ENCODE measurements around the gene GRM1. TPM values are rescaled to one million over a fixed set of nuclear protein-coding genes. Genes with fewer than 3 reads are reported as not detected.

Gene GRM1
- total and polyA plus RNA-seq, 4 donors: 3.3 to 12.2 (median 7.7) TPM

DNA sequence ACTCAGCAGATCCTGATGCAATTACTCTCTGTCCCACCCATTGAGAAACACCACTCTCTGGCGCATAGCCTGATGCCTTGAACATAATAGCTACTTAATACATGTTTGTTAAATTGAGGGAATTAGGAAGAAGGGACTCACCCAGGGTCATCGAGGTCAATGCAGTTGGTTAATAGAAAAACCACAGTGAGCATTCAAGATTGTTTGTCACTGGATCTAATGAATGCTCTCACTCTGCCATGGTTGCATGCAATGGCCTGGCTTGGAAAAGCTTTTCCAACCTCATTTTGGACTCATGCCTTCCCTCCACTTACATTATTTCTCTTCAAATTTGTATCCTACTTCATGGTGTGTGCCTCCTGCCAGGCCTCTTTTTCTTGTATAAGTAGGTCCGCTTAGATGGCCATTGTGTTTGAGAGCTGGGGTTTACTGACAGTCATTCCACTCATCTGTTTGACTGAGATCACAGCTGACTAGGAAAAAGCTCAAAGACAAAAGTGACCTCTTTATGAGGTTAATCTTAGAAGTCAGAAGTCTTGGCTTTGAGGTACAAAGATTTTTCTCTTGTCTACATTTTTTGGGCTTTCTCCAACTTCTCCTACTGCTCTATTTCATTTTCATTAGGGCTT lies 360.0 kb downstream of the GRM1 start:
- peaks cover 3% of the 10 kb centered on the region for H3K27me3 ChIP-seq (ENCODE audit: control insufficient read depth, insufficient read depth, low read length)
- WGBS (ENCODE audit: insufficient coverage): 63% methylated on average over 1 of the region's 3 CpGs
- no peaks in the 10 kb centered on the region for H3K36me3 ChIP-seq (ENCODE audit: control insufficient read depth, insufficient read depth, low read length)
- H3K9me3 ChIP-seq (ENCODE audit: control insufficient read depth, insufficient read depth, low read length): no peaks in the 10 kb centered on the region
- no peak overlapping the region for H3K4me3 ChIP-seq (ENCODE audit: low read depth, low read length)
- no peaks in the 10 kb centered on the region for H3K4me1 ChIP-seq (ENCODE audit: control insufficient read depth, insufficient read depth, low read length)
- no peak overlapping the region for H3K27ac ChIP-seq (ENCODE audit: low read depth, low read length)
- peak in 2 of 6 donors; percentile 27 to 55 for DNase-seq (ENCODE audit: low read depth in 4 of 6, low spot score in 6 of 6)

DNA sequence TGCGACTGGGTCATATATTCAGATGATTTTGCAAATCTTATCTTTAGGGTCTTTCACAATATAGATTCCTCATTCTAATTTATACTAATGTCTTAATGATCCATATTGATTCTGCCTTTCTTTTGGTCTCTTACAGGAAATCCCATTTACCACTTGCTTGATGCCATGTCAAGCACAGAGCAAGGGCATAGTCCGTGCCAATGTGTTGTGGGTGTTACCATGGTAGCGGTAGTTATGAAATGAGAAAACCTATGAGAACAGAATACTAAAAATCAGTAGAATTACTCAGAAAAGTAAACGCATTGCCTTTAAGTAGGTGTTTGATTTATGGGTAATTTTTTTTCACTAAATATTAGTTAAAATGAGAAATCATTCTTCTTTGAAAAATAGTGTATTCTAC lies 360.9 kb downstream of the GRM1 start:
- H3K36me3 ChIP-seq (ENCODE audit: control insufficient read depth, insufficient read depth, low read length): no peaks in the 10 kb centered on the region
- H3K4me1 ChIP-seq (ENCODE audit: control insufficient read depth, insufficient read depth, low read length): no peaks in the 10 kb centered on the region
- peak in 2 of 6 donors; percentile 12 to 20 for DNase-seq (ENCODE audit: low read depth in 4 of 6, low spot score in 6 of 6)
- WGBS (ENCODE audit: insufficient coverage): no CpG with 5 or more reads among the region's 4 CpGs
- H3K27me3 ChIP-seq (ENCODE audit: control insufficient read depth, insufficient read depth, low read length): no peaks in the 10 kb centered on the region
- no peaks in the 10 kb centered on the region for H3K9me3 ChIP-seq (ENCODE audit: control insufficient read depth, insufficient read depth, low read length)
- H3K4me3 ChIP-seq (ENCODE audit: low read depth, low read length): no peak overlapping the region
- H3K27ac ChIP-seq (ENCODE audit: low read depth, low read length): no peak overlapping the region

DNA sequence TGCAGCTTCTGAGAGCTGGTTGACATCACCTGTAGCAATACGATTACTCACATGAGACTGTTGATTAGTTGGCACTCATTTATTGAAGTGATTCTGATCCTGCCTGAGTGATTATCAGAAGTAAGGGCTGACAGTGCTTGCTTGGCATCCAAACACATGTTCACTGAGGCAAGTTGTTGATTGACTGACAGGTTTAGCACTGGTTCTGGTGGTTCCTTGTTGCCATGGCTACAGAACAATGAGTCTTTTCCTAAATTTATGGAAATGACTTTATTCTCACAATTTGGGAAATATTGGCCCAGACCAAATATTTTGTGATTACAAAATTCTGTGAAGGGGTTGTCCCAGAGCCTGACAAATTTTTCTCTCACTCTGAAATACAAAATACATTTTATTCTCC lies 368.8 kb downstream of the GRM1 start:
- H3K27me3 ChIP-seq (ENCODE audit: control insufficient read depth, insufficient read depth, low read length): no peaks in the 10 kb centered on the region
- no CpG with 5 or more reads among the region's 1 CpG for WGBS (ENCODE audit: insufficient coverage)
- H3K36me3 ChIP-seq (ENCODE audit: control insufficient read depth, insufficient read depth, low read length): no peaks in the 10 kb centered on the region
- H3K4me3 ChIP-seq (ENCODE audit: low read depth, low read length): no peak overlapping the region
- no peaks in the 10 kb centered on the region for H3K9me3 ChIP-seq (ENCODE audit: control insufficient read depth, insufficient read depth, low read length)
- no peak overlapping the region for H3K27ac ChIP-seq (ENCODE audit: low read depth, low read length)
- peak in 1 of 6 donors; percentile 17 for DNase-seq (ENCODE audit: low read depth in 4 of 6, low spot score in 6 of 6)
- H3K4me1 ChIP-seq (ENCODE audit: control insufficient read depth, insufficient read depth, low read length): no peaks in the 10 kb centered on the region

DNA sequence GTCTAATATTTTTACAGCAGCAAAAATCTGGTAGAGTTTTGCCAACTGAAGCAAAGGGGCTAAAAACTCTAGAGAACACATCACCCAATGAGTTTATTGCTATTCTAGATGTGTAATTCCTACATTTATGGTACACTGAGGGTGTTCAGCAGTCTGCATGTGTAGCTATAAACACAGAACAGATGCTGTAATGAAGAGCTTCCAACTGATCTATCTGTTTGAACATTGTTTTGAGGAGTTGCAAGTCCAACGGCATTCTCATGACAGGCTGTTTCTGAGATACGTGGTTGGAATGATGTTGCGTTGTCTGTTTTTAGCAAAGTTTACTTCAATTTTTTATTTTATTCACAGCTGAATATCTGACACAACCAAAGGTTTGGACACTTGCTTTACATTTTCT lies 373.6 kb downstream of the GRM1 start:
- H3K4me3 ChIP-seq (ENCODE audit: low read depth, low read length): no peak overlapping the region
- H3K27ac ChIP-seq (ENCODE audit: low read depth, low read length): no peak overlapping the region
- WGBS (ENCODE audit: insufficient coverage): no CpG with 5 or more reads among the region's 3 CpGs
- H3K4me1 ChIP-seq (ENCODE audit: control insufficient read depth, insufficient read depth, low read length): no peaks in the 10 kb centered on the region
- H3K9me3 ChIP-seq (ENCODE audit: control insufficient read depth, insufficient read depth, low read length): no peaks in the 10 kb centered on the region
- no peaks in the 10 kb centered on the region for H3K36me3 ChIP-seq (ENCODE audit: control insufficient read depth, insufficient read depth, low read length)
- H3K27me3 ChIP-seq (ENCODE audit: control insufficient read depth, insufficient read depth, low read length): no peaks in the 10 kb centered on the region
- peak in 2 of 6 donors; percentile 47 to 78 for DNase-seq (ENCODE audit: low read depth in 4 of 6, low spot score in 6 of 6)

DNA sequence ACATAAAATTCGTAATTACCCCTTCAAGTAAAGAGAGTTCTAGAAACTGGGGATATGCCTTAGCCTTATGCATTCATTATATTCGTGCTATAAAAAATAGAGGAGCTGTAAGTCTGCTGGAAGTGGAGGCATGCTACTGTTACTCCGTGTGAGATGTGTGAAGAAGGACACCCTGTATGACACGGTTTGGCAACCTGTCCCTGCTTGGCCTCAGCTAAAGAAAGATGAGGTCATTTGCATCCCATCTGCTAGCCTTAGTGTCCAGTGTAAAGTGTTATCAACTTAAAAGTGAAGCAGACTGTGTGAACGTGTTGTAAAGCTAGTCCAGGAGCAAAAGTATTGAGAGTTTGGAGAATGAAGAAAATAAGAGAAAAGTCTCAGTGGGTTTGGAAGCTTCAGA lies 379.7 kb downstream of the GRM1 start:
- H3K9me3 ChIP-seq (ENCODE audit: control insufficient read depth, insufficient read depth, low read length): no peaks in the 10 kb centered on the region
- H3K4me1 ChIP-seq (ENCODE audit: control insufficient read depth, insufficient read depth, low read length): no peaks in the 10 kb centered on the region
- WGBS (ENCODE audit: insufficient coverage): 66% methylated on average over 4 of the region's 5 CpGs
- H3K27me3 ChIP-seq (ENCODE audit: control insufficient read depth, insufficient read depth, low read length): no peaks in the 10 kb centered on the region
- H3K27ac ChIP-seq (ENCODE audit: low read depth, low read length): no peak overlapping the region
- H3K36me3 ChIP-seq (ENCODE audit: control insufficient read depth, insufficient read depth, low read length): no peaks in the 10 kb centered on the region
- no peak overlapping the region for H3K4me3 ChIP-seq (ENCODE audit: low read depth, low read length)
- DNase-seq (ENCODE audit: low read depth in 4 of 6, low spot score in 6 of 6): no peak

DNA sequence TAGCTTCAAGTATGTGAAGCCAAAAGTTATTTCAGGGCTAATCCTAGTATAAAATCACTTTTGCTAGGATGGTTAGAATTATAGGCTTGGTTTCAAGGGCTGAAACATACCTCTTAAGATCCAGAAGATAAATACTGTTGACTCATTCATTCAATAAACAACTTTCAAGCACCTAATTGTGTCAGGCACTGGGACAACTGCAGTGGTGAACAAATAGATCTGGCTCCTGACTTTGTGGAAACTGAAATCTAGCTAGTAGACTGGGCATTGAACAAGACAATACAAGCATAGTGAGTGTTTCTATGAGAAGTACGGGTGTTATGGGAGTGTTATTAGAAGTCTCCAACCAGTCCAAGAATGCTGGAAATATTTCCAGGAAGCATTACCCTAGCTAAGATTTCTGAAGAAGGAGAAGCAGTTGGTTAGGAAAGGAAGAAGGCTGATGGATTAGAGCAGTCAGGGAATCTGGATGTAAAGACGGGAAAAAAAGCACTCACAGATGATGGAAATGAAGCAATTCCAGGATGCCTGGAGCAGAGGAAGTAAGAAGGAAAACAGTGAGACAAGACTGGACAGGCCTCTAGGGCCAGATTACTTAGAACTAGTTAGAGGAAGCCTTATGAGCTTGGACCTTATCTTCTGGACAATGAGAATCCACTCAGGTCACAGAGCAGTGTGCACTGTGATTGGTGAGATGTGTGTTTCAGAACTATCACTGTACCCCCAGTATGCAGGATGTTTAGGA lies 382.2 kb downstream of the GRM1 start:
- no peak for DNase-seq (ENCODE audit: low read depth in 4 of 6, low spot score in 6 of 6)
- H3K4me1 ChIP-seq (ENCODE audit: control insufficient read depth, insufficient read depth, low read length): no peaks in the 10 kb centered on the region
- no peak overlapping the region for H3K27ac ChIP-seq (ENCODE audit: low read depth, low read length)
- H3K9me3 ChIP-seq (ENCODE audit: control insufficient read depth, insufficient read depth, low read length): no peaks in the 10 kb centered on the region
- H3K27me3 ChIP-seq (ENCODE audit: control insufficient read depth, insufficient read depth, low read length): no peaks in the 10 kb centered on the region
- H3K4me3 ChIP-seq (ENCODE audit: low read depth, low read length): no peak overlapping the region
- H3K36me3 ChIP-seq (ENCODE audit: control insufficient read depth, insufficient read depth, low read length): no peaks in the 10 kb centered on the region
- 77% methylated on average over 2 of the region's 2 CpGs for WGBS (ENCODE audit: insufficient coverage)

DNA sequence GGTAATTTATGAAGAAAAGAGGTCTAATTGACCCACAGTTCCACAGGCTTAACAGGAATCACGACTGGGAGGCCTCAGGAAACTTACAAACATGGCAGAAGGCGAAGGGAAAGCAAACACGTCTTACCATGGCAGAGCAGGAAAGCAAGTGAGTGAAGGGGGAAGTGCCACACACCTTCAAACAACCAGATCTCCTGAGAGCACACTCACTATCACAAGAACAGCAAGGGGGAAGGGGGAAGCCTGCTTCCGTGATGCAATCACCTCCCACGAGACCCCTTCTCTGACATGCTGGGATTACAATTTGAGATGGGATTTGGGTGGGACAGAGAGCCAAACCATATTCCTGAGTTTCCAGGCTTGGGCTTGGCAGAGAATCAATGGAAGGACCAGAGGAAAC lies 390.7 kb downstream of the GRM1 start:
- no peaks in the 10 kb centered on the region for H3K36me3 ChIP-seq (ENCODE audit: control insufficient read depth, insufficient read depth, low read length)
- no peaks in the 10 kb centered on the region for H3K9me3 ChIP-seq (ENCODE audit: control insufficient read depth, insufficient read depth, low read length)
- H3K4me3 ChIP-seq (ENCODE audit: low read depth, low read length): no peak overlapping the region
- no peak overlapping the region for H3K27ac ChIP-seq (ENCODE audit: low read depth, low read length)
- no peaks in the 10 kb centered on the region for H3K27me3 ChIP-seq (ENCODE audit: control insufficient read depth, insufficient read depth, low read length)
- DNase-seq (ENCODE audit: low read depth in 4 of 6, low spot score in 6 of 6): no peak
- WGBS (ENCODE audit: insufficient coverage): no CpG with 5 or more reads among the region's 5 CpGs
- no peaks in the 10 kb centered on the region for H3K4me1 ChIP-seq (ENCODE audit: control insufficient read depth, insufficient read depth, low read length)

DNA sequence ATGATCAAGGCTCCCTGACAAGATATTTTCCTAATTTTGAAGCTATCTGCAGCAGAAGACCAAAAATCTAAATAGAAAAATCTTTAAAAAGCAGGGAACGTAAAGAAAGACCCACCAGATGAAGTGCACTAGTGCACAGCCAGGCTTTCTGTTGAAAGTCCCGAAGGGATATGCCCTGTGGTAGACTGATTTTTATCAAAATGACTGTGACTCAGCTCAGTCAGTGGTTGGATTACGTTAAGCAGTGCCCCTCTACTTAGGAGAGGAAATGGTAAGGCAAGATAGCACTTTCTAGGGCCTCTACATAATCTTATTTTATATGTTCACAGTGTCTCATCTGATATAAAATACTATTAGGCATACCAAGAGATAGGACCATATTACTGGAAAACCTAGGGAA lies 391.4 kb downstream of the GRM1 start:
- H3K9me3 ChIP-seq (ENCODE audit: control insufficient read depth, insufficient read depth, low read length): no peaks in the 10 kb centered on the region
- H3K36me3 ChIP-seq (ENCODE audit: control insufficient read depth, insufficient read depth, low read length): no peaks in the 10 kb centered on the region
- no peak overlapping the region for H3K27ac ChIP-seq (ENCODE audit: low read depth, low read length)
- DNase-seq (ENCODE audit: low read depth in 4 of 6, low spot score in 6 of 6): no peak
- H3K4me3 ChIP-seq (ENCODE audit: low read depth, low read length): no peak overlapping the region
- H3K27me3 ChIP-seq (ENCODE audit: control insufficient read depth, insufficient read depth, low read length): no peaks in the 10 kb centered on the region
- H3K4me1 ChIP-seq (ENCODE audit: control insufficient read depth, insufficient read depth, low read length): no peaks in the 10 kb centered on the region
- WGBS (ENCODE audit: insufficient coverage): 100% methylated on average over 2 of the region's 3 CpGs

DNA sequence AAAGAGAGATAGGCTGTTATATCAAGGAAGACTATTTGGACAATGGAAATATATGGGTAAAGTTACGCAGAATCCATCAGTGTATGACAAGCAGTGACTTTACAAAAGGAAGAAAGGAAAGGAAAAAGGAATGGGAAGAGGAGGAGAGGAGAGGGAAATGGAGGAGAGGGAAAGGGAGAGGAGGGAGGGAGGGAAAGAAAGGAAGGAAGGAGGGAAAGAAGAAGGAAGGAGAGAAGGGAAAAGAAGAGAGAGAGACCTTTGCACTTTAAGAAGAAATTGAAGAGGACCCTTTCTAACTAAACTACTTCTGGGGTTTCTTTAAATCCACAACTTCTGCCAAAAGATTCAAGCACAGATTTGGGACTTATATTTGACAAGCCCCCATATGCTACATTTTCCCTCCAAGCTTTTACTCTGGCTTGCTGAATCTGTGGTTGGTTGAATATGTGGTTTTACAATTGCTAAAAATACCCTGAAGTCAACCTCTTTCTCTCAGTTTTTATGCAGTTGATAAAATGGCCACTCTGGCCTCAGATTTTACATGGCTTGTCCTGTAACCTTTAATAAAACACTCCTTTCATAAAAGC lies 394.0 kb downstream of the GRM1 start:
- WGBS (ENCODE audit: insufficient coverage): 100% methylated on average over 1 of the region's 1 CpG
- Histone ChIP-seq H3K4me1 (ENCODE audit: control insufficient read depth, insufficient read depth, low read length) (no peaks in the 10 kb centered on the region), H3K9me3 (ENCODE audit: control insufficient read depth, insufficient read depth, low read length) (no peaks in the 10 kb centered on the region), H3K36me3 (ENCODE audit: control insufficient read depth, insufficient read depth, low read length) (no peaks in the 10 kb centered on the region), H3K4me3 (ENCODE audit: low read depth, low read length) (no peak overlapping the region), H3K27ac (ENCODE audit: low read depth, low read length) (no peak overlapping the region), H3K27me3 (ENCODE audit: control insufficient read depth, insufficient read depth, low read length) (no peaks in the 10 kb centered on the region)
- peak in 1 of 6 donors; percentile 86 for DNase-seq (ENCODE audit: low read depth in 4 of 6, low spot score in 6 of 6)

DNA sequence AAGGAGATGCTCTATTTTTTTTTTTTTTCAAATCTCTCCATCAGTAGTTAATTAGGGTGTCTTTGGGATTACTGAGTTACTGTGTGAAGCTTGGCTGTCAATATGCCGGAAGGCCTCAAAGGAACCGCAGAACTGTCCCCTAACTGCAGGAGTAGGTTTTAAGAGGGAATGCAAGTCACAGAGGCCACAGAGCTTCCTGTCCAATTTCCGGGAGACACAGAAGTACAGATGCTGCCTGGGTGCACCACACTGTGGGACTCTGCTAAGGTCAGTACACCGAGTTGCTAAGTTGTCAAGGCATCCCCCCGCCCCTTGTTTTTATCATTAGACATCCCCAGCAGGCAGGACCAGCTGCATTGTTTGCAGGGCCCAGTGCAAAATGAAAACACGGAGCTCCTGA lies 394.6 kb downstream of the GRM1 start:
- WGBS (ENCODE audit: insufficient coverage): 59% methylated on average over 4 of the region's 6 CpGs
- Histone ChIP-seq H3K36me3 (ENCODE audit: control insufficient read depth, insufficient read depth, low read length) (no peaks in the 10 kb centered on the region), H3K9me3 (ENCODE audit: control insufficient read depth, insufficient read depth, low read length) (no peaks in the 10 kb centered on the region), H3K4me3 (ENCODE audit: low read depth, low read length) (no peak overlapping the region), H3K27ac (ENCODE audit: low read depth, low read length) (no peak overlapping the region), H3K27me3 (ENCODE audit: control insufficient read depth, insufficient read depth, low read length) (no peaks in the 10 kb centered on the region), H3K4me1 (ENCODE audit: control insufficient read depth, insufficient read depth, low read length) (no peaks in the 10 kb centered on the region)
- DNase-seq (ENCODE audit: low read depth in 4 of 6, low spot score in 6 of 6): no peak

All from spinal cord (tissue), 10 donors.